A204.1 (cell line): ENCODE measurements around the gene LRRC8C.
"Not testable (repeated sequence)": the region's sequence is repeated elsewhere in the genome, so short reads cannot be mapped to it uniquely, and the experiment has no call there.

Source experiments
- FAIRE-seq: peaks from 2 replicates; lab custom pipeline; 2012; peaks lifted over from hg19 to GRCh38; lab: Jason Lieb, UNC

LRRC8C gene

DNA sequence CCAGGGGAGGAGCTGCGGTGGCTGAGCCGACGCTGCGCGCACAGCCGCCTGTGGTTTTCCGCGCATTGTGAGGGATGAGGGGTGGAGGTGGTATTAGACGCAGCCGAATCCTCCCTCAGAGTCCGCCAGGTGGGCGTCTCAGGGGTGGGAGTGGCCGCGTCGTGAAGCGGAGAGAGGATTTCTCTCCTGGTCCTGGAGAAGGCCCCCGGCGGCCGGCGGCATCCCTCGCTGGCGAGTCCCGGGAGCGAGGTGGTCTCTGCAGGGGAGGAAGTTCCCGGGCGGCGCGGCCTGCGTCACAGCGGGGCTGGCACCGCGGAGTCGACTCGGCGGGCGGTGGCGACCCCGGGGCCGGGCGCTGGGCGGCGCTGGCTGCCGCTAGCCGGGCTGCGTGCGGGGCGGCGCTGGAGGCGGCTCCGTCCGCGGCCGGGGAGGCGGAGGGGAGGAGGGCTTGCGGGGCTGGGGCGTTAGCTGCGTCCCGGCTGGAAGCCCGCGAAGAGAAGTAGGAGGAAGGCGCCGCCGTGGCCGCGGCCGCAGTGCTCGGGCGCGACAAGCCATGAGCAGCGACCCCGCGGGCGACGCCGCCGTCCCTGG is at the start of gene LRRC8C:
LRRC8C (plus strand) TSS at position 464 of the 591 bp plus-strand sequence. CDS start 53,354 bp downstream, outside the sequence.
- FAIRE-seq = no peak

DNA sequence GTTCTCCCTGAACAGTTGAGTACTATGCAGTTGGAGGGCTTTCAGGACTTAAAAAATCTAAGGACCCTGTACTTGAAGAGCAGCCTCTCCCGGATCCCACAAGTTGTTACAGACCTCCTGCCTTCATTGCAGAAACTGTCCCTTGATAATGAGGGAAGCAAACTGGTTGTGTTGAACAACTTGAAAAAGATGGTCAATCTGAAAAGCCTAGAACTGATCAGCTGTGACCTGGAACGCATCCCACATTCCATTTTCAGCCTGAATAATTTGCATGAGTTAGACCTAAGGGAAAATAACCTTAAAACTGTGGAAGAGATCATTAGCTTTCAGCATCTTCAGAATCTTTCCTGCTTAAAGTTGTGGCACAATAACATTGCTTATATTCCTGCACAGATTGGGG is 48.7 kb upstream of the LRRC8C start:
- FAIRE-seq = no peak

DNA sequence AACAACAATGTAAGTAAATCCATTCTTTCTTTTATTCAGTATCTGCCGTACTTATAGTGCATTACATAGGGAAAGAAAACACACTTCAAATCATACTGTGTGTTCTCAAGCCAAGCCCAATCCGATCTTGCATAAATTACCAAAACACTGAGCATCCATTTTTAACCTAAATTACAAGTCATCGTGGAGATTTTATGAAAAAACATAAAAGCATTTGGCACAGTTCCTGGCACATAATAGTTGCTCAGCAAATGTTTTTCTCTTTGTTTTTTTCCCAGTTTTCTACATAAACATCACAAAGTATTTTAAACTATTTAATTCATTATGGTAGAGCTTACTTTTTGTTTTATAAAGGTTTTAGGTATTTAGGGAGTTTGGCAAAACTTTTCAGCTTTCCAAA is 48.1 kb upstream of the LRRC8C start:
- no peak for FAIRE-seq

DNA sequence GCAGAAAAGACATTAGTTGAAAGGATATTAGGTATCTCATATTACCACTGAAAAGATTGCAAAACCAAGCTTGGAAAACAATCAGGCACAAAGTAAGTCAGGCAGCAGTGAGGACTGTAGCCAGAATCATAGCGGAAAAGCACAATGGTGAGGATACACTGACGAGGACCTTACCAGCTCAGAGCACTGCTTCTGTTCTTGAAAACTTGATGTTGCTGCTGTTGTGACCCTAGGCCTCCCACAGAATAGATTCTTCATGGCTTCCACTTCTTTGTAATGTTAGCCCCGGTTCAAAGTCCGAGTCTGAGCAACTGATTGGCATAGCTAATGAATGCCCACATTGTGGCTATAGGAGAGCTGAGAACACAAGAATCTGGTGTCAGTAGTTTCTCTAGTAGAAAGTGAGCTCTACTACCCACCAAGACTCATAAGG is 45.2 kb upstream of the LRRC8C start:
- no peak for FAIRE-seq

DNA sequence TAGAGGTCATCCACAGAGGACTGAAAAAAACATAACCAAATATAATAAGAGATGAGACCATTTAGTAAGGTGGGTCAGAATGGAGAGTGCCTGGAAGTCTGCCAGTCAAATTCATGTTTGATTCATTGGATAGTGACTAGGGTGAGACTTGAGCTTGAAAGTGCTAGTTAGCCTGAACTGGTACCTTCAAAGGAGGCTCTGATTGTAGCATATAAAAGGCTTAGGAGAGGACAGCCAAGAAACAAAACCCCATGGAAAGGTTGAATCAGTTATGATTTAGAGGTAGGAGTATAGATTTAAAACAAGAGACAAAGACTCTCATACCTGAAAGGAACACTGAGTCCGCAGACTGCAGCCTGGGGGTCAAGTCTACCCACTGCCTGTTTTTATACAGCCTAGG is 44.4 kb upstream of the LRRC8C start:
- FAIRE-seq = no peak

DNA sequence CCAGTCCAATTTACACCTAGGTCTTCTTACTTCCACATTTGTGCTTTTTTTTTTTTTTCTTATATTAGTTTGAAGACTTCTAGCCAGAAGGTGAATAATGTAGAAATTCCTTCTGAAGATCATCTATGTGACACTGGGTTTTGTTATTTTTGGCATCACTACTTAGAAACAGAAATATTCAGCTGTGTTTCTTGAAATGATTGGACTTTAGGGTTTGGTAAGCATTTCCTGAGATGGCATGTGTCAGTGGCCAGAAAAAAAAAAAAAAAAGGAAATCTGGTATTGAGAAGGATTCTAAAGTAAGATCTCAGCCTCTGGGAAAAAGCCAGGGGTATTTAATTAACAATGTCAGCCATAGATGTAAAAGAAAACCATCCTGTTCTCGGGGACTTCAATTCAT is 43.4 kb upstream of the LRRC8C start:
- FAIRE-seq = no peak

DNA sequence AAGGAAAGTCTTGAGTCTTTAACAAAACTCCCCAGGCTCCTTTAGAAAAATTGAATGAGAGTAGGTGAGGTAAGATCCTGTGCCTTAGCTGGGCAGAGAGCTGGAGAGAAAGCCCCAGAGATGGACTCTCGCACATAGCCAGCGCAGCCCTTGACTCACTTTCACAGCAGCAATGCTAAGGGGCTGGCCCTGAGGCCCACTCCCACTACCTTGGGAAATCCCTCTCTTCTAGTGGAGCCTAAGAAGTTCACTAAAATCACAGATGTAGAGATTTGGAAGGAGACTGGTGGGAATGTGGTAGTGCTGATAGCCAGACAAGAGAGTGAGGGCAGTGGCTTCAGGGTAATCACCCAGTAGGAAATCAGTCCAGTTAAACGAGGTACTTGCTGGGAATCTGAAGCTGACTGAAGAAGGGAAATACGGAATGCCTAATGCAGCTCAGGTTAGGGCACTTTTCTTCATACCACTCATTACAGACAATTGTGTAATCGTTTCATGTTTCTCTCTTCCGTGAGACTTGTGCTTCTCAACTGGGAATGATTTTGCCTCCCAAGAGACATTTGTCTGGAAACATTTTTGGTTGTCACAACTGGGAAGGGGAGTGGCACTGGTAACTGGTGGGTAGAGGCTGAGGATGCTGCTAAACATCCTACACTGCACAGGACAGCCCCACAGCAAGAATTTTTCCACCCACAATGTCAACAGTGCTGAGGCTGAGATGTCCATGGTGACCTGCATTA is 42.4 kb upstream of the LRRC8C start:
- FAIRE-seq = no peak

DNA sequence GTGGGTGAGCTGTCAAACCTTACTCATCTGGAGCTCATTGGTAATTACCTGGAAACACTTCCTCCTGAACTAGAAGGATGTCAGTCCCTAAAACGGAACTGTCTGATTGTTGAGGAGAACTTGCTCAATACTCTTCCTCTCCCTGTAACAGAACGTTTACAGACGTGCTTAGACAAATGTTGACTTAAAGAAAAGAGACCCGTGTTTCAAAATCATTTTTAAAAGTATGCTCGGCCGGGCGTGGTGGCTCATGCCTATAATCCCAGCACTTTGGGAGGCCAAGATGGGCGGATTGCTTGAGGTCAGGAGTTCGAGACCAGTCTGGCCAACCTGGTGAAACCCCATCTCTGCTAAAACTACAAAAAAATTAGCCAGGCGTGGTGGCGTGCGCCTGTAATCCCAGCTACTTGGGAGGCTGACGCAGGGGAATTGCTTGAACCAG is 40.0 kb upstream of the LRRC8C start:
- FAIRE-seq = not testable (repeated sequence)

DNA sequence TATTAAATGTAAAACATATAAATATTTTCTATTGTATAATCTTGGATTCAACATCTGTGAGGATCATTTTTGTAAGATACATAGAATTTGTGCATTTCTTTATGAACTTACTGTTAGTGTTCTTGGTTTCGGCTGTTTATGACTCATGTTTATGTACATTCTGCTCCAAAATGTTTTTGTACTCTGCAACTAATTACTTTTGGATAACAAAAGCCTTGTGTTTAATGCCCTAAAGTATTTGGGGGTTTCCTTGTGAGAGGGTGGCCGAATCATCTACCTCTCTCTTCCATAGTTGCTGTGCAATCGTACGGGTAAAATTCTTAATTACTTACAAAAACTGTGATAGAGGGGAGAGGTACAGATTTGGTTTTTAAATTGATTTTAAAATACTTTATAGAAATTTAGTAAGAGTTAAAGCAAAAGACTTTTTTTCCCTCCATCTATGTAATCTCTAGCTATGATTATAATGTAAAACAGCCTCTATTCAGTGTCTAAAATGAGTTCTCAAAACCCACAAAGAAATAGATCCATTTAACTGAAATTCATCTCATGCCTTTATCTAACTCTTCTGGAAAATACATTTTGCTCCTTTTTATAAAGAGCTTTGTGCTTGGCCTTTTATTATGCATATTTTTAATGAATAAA is 38.7 kb upstream of the LRRC8C start:
- FAIRE-seq = no peak

DNA sequence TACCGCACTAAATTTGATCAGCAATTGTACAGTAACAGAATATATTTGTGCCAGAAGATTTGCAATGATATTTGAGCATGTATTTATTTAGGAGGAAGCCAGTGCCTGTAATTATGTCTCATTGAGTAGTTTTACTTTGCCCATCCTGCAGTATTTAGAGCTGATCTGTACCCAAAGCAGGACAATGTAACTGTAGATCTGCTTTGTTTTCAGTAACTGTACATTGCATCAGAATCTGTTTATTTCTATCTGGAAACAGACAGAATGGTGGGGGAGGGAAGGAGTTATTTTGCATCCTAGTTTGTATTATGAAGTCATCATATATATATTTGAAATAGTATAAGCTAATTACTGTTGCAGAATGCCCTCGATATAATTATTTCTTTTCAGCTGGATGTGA is 36.2 kb upstream of the LRRC8C start:
- no peak for FAIRE-seq

DNA sequence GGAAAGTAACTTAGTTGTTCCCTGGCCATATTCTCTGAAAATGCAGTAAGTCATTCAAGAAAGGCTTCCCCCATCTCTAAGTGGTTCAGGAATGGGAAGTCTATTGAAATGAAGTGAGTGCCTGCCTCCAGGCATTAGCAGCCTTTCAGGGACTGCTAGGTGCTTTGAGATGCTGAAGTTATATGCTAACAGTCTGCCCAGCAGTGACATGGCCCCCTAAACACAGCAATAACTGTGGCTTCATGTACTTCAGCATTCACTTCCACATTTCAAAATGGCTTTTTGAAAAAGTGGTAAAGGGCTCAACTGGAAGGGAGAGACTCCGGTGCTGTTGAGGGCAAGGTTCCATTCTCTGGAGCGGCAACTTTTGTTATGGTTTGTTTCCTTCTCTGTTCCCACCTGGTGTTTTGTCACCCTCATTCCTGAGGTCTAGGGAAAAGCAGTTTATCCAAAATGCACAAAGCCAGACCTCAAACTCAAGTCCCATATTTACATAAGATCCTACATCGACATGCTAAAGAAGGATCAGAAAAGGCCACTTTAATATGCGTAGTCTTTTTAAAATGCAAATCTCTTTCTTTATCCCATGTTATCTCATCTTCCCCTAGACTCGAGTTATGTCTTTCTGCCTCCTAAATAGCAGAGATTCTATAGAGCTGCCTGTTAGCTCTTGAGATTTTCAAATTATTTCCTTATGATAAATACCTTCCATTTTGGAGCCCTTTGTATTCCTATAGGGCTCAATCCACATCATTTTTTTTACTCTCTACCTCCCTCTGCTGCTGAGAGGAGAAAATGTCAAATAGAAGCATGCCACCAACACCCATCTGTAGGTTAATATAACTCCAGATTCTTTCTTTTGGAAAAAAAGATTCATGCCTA is 34.2 kb upstream of the LRRC8C start:
- FAIRE-seq = peak; percentile 92

DNA sequence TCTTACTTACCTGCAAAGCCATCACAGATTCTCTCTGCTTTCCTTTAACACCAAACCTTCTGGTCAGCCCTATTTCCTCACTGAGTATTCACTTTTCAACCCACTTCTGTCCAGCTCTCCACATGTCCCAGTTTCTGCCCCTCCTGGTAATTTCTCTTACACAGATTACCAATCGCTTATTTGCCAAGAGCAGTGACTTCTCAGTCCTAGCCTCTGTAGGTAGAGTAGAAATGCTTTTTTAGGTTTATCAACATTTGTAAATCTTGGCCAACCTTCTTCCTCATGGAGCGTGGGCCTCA is 33.6 kb upstream of the LRRC8C start:
- FAIRE-seq = no peak

DNA sequence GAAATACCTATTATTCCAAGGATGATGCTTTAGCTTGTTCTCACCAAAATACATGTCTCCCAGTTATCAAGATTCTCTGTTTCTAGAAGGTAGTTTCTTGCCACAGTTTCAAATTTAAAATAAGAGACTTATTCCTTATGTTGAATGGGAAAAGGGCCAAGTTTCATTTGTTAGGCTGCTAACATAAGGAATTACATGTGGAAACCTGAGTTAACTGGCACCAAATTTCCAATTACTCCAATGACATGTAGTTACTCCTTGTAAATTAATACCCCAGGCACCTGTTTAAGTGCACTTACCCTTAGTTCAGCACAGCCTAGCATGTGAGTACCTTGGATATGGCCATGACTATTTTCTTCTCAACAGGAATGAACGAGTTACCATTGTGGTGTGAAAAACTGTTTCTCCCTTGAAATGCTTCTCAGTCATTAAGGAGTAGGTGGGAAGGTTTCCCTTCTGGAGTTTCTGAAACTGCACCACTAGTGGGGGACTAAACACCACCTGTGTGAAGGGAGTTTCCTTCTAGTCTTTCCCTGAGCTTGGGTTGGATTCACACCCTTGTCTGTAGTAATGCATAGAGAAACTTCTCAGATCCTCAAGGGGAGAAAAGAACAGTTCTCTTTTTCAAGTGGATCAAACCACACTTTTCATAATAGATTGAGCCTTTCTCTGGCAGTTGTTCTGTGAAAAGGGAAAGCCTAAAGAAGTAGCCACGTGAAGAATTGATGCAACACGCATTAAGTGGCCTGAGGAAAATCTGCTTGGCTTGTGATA is 32.3 kb upstream of the LRRC8C start:
- FAIRE-seq = no peak

DNA sequence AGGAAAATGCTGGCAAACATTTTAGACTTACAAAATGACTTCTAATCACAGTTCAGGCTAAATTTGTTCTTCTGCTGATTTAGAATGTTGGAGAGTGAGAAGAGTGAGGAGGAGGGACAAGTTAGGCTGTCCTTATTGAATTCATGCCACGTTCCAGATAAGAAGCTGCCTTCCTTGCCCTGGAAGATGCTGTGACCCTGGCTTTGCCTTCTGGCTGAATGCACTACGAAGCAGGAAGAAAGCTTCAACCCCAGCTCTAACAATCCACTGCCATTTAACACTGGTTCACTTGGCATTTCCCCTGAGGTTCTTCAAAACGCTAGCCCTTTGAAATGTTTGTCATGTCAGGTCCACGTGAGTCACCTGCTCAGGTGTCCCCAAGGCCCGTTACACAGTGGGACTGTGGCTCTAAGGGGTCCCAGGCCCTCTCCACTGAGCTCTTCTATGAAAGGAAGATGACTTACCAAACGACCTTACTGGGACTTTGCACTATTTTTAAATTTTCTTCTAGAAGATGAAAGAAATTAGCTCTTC is 30.0 kb upstream of the LRRC8C start:
- FAIRE-seq = no peak

DNA sequence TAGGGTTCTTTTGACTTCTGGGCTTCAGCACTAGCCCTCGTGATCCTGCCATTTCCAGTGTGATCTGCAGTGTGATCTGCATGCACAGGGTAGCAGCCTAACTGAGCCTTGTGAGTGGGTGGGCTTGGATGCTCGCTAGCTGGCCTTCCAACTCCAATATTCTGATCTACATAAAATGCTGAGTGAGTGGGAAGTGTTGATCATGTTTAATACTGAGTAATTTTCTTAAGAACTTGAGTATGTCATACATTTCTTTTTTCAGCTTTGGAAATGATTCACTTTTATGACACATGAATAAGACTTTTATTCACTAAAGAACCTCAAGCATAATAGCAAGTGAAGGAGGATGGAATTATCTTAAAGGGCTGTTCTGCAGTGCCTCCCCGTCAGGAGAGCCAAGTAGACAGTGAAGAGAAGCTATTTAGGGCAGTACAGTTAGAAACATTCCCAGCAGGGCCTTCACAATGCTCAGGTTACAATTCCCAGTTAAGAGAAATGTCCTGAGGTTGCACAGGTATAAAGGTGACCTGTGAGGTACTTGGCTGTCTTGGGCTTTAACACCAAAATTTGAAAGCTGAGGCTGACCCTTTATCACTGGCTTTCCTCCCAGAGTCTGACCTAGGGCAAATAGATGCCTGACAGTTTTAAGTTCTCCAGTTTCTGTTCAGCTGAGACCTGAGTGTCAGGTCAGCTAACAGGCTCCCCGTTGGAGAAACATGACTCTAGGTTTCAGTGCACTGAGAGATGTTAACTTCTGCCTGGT is 29.1 kb upstream of the LRRC8C start:
- no peak for FAIRE-seq

DNA sequence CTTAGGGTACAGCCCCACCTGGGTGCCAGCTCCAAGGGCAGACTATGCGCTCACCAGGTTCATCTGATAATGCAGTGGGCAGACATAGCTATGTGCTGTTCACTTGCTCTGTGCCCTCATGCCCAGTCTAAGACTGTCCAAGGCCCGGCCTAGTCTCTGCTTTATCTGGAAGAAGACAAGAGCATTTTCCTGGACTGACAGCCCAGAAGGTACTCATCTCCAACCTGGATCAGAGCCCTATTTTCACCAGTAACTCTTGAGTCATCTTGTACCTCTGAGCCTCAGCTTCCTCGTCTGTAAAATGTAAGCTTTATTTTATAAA is 28.5 kb upstream of the LRRC8C start:
- FAIRE-seq = no peak

DNA sequence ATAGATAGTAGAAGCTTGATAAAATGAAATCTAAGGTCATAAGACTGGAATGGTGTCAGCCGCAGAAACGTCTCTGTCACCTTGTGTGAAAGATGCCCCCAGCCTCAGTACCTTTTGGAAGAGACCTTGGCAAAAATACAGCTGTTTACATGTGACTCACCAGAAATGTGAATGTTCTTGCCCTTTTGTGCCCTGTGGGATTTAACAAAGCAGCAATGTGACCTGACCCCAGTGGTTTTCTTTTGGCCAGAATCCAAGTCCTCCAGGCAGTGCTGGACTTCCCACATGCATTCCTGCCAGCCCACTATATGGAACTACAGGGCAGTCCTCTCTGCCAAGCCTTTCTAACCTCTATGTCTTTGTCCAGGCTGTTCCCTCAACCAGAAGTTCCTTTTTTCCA is 27.2 kb upstream of the LRRC8C start:
- FAIRE-seq = no peak

DNA sequence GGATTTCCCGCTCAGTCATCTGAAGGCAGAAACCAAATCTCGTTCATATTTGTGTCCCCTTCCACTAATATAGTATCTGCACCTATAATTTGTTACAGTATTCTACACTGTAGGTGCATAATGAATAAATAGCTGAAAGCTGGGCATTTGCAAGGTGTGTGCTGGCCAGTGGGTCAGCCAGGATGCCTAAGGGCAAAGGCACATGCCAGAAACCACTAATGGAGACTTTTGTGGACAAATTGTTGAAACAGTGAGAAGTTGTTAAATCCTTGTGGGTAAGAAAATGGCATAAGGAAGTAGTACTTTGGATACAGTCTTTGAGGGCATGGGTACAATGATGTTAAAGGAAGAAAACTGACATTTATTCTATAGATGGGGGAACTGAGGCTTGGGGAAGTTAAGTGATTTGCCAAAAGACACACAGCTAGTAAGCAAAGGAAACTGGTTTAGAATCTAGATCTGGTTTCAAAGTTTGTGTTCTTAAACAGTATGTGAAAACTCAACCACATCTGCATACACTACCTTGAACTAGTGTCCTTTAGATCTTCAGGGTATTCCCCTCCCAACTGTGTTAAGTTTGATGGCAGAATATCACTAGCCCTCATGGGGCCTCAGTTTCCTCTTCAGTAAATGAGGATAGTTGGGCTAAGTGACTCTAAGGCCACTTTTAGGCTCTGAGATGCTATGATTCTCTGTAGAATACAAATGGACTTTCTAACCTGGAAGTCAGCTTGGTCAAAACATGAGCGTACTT is 26.5 kb upstream of the LRRC8C start:
- FAIRE-seq = no peak

DNA sequence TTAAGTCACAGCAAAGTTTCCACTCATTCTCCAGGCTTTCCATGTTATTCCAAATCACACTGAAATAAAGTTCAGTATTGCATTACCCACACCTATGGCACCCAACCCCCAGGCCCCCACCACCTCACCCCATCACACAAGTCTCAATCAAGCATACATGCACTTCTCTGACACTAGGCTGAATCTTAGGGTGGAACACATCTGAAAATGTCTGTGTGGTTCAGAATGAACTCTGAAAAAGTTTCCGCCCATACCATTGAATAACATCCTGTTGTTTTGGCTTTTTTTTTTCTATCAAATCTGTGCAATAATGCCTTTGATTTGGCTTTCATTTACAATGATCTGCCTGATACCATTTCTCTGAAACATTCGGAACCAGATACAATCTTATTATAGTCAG is 25.8 kb upstream of the LRRC8C start:
- no peak for FAIRE-seq

DNA sequence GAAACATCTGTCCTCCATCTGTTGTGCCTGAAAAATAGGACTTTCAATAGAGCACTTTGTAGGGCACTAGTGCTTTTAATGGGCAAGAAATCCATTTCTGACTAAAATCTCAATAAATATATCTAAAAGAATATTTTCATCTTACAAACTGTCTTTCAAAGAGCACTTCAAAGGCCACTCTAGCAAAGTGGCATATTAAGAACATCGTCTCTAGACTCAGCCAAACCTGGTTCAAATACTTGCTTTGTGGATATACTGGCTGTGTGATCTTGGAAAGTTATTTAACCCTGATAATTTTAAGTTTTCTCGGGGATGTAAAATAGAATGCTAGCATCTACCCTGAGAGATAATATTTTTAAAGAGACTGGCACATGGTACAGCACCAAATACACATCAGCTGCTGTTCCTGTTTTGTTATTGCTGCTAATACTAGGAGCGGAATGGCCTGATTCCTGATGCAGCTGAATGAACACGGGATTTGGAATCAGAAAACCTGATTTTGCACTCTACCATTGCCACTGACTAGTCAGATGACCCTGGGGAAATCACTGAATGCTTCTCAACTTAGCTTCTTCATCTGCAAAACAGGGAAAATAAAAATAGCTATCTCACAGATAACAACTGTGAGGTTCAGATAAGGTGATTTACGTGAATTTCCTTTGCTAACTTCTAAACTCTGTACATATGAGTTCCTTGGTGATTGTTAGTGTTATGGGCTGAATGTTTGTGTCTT is 25.2 kb upstream of the LRRC8C start:
- no peak for FAIRE-seq
